NCI-H2107 (cell line): ENCODE results near the gene CHD5.

Source experiments
- DNase-seq: peaks from one replicate; lab custom pipeline; 2025; lab: John Stamatoyannopoulos, UW

Gene CHD5

DNA sequence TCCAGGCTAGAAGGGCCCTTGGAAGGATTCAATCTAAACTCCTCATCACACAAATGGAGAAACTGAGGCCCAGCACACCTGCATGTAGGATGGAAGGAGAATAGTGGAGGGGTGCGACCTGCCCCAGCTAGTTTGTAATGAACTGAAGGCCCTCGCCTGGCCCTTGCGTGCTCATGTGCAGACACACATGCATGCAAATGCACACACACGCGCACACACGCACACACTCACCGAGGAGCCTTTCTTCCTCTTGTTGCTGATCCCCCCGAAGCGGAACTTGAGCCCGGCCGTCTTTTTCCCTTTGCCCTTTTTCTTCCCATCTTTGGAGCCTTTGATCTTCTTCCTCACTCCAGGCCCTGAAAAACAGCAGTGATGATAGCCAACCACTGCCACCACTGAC lies 27.9 kb downstream of the CHD5 start:
- no peak for DNase-seq

DNA sequence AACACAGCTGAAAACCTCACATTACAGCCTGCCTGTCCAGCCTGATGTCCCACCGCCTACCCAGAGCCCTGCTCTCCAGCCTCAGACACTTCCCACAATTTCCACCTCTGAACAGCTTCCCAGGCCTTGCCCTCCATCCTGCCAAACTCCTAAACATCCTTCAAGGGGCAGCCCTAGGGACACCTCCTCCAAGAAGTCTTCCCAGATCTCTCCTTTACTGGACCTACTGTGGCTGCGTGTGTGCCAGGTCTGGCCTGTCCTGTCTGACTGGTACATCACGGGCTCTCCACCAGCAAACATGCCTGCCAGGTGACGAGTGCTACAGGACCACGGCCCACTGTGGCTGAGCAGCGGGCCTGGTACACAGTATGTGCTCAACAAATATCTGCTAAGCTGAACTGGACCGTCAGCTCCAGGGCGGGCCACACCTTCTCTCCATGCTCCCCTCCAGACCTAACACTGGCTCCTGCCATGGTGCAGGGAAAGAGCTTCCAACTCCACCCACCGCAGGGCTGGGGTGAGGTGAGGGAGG lies 28.8 kb downstream of the CHD5 start:
- no peak for DNase-seq

DNA sequence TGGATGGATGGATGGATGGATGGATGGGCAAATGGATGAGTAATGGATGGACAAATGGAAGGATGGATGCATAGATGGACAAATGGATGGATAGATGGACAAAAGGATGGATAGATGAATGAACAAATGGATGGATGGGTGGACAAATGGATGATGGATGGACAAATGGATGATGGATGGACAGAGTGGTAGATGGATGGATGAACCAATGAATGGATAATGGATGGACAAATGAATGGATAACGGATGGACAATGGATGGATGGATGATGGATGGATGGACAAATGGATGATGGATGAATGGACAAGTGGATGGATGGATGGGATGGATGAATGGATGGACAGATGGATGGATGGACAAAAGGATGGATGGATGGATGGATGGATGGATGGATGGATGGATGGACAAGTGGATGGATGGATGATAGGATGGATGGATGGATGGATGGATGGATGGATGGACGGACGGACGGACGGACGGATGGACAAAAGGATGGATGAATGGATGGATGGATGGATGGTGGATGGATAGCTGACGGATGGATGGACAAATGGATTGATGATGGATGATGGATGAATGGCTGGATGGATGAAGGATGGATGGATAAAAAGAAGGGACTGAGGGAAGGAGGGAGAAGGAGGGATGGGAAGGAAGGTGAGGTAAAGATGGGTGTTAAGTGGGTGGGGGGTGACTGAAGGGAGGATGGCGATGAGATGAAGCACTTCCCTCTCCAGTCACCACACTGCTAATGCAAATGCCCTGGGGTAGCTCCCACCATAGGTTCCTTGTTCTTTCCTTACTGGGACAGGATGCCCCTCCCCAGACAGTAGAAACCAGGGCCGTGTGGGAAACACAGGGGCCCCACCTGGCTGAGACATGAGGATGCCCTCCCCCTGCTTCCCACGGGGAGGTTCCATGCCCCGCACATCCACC lies 29.8 kb downstream of the CHD5 start:
- DNase-seq: no peak

DNA sequence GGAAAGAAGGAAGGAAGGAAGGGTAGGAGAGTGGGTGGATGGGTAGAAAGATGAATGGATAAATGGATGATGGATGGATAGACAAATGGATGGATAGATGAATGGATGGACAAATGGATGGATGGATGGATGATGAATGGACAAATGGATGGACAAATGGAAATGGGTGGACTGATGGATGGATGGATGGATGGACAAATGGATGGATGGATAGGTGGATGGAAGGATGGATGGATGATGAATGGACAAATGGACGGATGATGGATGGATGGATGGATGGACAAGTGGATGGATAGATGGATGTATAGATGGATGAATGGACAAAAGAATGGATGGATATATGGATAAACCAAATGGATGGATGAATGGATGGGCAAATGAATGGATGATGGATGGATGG lies 30.5 kb downstream of the CHD5 start:
- no peak for DNase-seq

DNA sequence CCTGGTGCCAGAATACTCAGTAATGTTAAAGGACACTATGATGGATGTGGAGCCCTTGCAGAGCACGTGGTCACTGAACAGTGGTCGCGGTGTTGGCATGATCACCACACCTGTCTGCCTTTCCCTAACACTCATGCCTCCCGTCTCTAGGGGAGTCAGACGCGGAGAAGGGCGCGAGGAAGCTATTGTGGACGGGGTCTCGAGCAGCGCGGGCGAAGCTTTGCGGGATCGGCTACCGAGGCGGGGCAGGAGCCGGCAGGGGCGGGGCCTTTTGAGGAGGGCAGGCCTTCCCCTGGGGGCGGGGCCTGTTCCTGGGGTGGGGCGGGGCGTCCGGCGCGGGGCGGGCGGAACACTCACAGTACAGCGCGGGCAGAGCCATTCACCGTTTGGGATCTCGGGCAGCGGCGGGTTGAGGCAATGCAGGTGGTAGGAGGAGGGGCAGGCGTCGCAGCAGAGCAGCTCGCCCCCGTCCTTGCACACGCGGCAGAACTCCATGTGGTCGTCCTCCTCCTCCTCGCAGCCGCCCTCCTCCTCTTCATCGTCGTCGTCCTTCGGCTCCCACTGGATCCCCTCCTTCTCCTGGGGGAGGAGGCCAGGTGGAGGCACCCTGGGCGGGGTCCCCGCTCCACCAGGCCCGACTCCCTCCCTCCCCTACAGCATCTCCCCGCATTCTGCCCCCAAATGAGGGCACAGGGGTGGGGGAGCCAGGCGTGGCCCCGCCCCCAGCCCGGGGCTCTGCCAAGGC lies 31.5 kb downstream of the CHD5 start:
- DNase-seq: no peak

DNA sequence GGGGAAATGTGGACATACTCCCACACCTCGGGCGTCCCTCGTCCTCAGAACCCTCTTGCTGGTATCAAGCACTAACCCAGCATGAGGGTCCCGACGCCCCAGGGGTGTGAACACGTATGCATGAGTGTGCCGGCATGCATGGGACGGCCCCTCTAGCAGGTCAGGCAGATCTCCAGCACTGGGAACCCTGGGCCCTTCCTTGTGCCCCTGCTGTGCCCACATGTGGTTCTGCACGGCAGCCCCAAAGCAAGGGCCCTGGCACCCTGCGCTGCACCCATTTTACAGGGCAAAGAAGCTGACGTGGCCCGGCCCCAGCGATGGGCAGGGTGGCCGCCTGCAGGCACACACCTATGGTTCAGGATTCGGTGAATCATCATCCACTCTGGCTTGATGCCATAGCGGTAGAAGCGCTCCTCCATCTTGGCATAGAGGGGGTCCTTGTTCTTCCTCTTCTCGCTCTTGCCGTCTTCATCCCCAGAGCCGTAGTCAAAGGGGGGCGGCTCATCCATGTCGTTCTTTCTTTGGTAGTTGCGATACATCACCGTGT lies 34.2 kb downstream of the CHD5 start:
- DNase-seq: no peak

DNA sequence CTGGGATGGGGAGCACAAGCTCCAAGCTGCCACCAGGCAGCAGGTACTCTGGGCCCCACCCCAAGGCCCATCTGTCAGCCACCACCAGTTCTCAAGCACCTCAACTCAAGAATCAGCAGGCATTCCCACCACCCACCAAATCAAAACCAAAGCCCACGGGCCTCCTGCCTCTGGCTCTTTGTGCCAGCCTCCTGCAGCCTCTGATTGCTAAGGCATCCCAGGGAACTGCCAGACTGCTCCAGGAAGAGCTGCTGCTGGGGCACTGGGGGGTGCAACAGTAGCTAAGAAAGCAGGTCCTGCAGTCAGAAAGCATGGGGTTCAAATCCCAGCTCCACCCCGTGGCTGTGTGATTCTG lies 34.7 kb downstream of the CHD5 start:
- DNase-seq: no peak

DNA sequence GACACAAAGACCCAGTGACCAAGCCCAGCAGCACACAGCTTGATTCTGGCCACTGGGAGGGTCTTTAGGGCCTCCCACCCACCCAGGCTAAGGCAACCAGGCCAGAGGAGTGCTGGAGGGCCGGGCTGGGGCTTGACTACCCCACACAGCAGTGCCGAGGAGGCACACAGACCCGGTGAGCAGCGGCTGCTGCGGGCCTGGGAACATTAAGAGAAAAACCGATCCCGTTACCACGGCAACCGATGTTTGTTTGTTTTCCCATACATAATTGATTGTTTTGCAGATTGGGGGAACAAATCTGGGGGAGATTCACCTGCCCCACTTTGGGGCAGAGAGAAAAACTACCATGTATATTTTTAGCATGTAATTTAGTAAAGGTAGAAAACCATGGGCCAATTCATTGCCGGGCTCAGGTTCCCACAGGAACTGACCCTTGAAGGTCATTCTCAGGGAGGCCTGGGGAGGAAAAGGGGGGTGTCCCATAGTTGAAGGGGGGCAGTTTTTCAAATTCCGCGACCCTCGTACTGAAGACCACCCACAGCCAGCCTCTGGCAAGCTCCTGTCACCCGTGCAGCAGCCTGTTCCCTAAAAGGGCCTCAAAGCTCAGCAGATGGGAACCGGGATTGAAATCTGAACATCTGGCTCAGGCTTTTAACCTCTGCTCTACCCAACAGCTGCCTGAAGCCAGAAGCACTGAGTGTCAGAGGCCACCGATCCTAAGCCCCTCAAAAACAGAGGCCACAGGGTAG lies 35.3 kb downstream of the CHD5 start:
- DNase-seq: no peak

DNA sequence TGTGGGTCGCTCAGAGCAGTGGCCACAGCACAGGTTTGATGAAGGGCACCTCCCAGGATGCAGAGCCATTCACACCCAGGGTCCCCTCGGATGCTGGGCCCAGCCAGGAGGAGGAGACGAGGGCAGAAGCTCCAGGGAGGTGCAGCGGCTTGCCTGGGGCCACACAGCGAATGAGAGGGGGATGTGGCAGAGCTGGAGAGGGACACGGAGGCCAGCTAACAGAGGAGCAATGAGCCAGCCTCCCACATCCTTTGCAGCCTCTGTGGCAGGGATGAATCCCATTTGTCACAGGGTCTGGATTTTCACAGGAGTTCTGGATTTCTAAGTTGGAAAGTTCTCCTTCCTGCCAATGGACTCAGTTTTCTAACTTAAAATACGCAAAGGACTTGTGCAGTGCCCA lies 35.9 kb downstream of the CHD5 start:
- DNase-seq: no peak

DNA sequence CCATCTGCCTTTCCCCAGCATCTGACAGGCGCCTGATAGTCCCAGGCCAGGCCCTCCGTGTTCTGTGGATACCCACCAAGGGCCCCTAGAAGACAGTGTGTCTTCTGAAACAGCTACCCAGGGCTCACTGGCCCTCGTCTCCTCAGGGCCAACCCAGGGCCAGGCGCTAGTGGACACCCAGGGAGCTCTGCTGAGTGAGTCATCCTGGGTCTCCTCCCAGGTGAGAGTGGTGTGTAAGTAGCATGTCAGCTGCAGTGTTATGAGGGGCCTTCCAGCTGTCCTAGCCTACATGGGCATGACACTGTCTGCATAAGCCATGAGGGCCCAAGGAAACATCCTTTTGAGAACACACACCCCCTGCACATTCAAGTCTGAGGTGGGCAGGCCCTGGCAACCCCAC lies 36.7 kb downstream of the CHD5 start:
- DNase-seq: no peak

DNA sequence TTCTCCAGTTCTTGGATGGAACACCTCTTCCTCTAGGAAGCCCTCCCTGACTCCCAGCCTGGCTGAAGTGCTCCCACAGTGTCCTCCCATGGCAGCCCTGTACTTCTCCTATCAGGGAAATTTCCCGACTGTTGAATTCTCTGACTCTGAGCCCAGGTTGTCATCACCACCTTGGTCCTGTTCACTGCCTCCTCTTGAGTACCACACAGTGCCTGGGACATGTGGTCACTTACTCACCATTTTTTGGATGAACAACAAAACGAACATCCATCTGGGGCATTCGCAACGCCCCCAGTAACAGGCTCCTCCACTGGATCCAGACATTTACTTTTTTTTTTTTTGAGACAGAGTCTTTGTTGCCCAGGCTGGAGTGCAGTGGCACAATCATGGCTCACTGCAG lies 37.4 kb downstream of the CHD5 start:
- DNase-seq: no peak

DNA sequence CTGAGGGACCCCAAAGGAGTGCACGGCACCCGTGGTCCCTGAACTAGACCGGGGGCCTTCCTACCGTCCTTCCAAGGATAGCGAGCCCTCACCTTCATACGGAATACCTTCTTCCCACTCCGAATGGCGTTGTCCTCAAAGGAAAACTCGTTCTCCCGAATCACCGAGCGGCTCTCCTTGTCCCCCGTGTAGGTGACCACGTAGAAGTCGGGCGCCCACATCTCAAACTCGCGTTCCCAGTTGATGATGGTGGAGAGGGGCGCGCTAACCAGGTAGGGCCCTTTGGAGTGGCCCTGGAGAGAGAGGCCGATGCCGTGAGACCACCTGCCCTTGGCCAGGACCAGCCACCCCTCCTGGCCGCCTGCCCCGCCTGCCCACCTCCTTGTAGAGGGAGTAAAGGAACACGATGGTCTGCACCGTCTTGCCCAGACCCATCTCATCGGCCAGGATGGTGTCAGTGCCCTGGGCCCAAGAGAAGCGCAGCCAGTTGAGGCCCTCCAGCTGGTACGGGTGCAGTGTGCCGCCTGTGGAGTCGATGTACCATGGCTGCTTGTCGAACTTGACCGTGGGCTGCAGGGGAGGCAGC lies 38.0 kb downstream of the CHD5 start:
- DNase-seq: no peak

DNA sequence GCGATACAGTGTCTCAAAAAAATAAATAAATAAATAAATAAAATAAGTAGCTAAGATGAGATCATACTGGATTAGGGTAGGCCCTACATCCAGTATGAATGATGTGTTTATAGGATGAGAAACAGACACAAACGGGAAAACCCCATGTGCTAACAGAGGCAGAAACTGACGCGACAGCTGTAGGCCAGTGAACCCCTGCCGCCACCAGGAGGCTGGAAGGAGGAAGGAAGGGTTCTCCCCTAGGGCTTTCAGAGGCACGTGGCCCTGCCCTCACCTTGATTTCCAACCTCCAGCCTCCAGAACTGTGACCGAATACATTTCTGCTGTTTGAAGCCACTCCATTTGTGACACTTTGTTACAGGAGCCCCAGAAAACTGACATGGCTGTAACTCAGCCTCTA lies 38.5 kb downstream of the CHD5 start:
- DNase-seq: no peak

DNA sequence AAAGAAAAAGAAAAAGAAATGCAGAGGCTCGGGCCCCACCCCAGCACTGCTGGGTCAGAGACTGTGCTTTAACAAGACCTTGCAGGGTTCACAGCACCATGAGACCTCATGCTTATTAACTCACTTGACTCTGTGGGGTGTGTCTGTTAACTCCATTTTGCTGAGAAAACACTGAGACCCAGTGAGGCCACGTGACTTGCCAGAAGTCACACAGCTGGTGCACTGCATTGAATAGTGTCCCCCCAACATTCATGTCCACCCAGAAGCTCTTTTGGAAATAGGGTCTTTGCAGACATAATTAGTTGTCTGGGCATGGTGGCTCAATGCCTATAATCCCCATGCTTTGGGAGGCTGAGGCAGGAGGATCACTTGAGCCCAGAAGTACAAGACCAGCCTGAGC lies 39.7 kb downstream of the CHD5 start:
- DNase-seq: no peak

DNA sequence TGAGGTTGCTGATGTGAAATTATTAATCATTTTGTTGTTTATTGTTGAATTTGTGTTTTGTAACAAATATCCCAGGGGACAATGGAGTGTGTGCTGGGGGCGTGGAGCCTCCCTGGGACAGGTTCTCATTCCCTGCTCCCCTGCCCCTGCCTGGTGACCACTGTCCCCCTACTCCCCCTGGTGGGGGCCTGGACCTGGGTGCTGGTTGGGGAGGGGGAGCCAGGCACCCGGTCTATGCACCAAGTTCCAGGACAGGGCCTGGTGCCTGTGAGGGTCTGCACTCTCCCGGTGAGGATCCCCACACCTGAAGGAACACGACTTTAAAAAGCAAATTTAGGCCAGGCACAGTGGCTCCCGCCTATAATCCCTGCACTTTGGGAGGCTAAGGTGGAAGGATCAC lies 42.4 kb downstream of the CHD5 start:
- no peak for DNase-seq

DNA sequence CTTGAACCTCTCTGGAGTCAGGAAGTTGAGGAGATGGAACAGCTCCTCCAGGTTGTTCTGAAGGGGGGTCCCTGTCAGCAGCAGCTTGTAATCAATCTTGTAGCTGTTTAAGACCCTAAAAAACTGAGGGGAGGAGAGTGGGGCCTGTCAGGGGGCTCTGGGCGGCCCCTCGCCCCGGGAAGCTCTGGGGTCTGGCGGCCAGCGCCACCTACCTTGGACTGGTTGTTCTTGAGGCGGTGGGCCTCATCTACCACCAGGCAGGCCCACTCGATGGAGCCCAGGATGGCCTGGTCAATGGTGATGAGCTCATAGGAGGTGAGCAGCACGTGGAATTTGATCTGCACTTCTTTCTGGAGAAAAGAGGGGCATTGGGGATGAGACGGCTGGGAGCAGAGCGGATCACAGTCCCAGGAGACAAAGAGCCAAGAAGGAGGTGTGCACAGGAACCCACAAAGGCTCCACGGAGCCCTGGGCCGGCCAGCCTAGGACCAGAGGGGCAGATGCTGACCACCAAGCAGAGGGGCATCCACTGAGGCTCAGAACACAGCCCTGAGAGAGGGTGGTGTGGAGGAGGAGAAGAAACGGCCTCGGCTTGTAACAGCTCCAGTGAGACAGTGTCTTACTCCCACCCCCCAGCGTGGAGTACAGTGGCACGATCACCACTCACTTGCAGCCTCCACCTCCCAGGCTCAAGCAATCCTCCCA lies 43.5 kb downstream of the CHD5 start:
- DNase-seq: no peak

DNA sequence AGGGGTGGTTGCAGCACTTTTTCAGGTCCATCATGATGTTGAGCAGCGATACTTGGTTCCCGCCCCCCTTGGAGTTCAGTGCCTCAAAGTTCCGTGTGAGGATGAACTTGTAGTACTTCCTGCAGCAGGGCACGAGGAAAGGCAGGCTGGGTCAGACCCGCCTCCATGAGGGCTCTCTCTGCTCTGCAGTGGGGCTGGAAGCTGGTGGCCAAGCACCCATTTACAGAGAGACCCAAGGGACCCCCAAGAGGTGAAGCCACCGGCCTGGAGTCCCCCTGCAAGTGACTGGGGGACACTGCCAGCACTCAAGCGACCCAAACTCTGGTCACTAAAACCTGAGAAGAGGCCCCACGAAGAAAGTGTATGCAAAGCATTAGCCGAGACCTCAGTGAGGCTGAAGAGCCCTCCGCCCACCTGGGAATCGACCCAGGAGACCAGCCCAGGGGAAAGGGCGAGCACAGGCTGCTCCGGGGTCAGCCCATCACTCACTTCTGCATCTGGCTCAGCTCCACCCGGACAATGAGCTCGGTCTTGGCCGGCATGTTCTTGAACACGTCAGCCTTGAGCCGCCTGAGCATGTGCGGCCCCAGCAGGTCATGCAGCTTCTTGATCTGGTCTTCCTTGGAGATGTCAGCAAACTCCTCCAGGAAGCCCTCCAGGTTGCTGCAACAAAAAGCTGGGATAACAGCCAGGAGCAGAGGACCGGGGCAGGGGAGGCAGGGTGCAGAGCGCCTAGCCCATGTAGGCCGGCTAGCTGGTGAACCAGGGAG lies 45.2 kb downstream of the CHD5 start:
- DNase-seq: no peak

DNA sequence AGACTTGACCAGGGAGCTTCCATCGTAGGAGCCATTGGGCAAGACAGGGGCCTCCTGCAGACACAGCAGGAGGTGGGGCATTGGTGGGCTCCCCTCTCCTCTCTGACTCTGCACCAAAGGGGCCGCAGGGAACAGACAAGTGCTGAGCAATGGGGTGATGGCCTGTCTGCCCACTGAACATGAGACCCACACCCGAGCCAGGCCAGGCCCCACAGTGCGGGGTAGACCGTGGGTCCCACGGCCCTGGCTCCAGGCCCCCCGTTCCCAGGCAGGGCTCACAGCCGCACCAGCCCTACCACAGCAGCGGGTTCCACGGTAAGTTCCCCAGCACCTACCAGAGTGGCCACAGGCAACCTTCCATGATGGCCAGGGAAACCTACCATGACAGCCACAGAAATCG lies 45.9 kb downstream of the CHD5 start:
- no peak for DNase-seq

DNA sequence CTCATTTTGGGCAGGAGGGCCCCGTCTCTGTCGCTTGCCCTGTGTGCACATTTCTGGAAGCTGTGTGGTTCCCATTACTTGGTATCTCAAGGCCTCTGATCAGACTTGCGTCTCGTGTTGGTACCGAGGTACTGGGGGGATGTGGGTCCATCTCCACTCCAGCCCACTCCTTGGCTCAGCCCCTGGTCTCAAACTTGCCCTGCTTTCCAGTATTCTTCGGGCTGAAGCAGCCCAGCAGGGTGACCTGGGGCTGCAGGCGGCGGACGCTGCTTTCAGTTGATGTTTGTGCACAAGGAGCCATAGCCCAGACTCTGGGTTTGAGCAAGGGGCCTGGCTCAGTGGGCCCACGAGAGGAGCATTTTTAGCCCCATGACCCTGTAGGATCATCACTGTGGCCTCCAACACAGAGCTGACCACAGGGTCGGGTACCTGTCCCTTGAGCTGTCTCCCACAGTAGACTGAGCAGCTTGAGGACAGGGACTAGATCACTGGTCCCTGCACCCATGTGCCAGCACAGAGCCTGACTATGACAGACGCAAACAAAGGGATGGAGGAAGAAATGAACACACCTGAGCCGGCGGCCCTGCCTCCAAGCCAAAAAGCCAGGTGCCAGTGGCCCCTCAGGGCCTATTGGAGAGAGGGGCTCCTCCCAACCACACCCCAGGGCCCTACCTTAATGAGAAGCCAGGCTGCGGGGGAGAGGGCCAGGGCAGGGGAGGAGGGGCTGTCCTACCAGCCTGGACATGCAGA lies 46.8 kb downstream of the CHD5 start:
- DNase-seq: no peak

DNA sequence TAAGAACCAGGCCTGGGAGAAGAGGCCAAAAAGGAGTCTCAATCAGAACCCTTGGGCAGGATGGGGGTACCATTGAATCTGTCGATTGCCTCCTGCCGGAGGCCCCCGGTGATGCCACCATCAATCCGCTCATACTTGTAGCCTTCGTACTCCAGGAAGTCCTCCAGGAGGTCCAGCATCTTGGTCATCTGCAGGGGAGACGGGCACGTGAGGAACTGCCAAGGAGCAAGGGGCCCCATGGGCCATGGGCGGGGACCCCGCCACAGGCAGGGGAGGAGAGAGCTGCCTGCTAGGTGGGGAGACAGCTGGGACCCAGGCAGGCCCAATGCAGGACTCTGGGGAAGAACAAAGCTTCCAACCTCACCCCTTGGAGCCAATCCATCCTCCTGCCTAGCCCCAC lies 48.6 kb downstream of the CHD5 start:
- DNase-seq: no peak
